HG02588 (cell line): ENCODE data around the gene RBMS1.
A peak's percentile ranks its signal among the peaks of the same experiment; 100 is the strongest.

ENCODE experiments used
- ATAC-seq: cut with Tn5 transposase; IDR thresholded peaks from one replicate; pipeline ENCODE4 v1.9.1; 2021; ENCODE audit warnings: mild to moderate bottlenecking, moderate library complexity; ENCODE audit not compliant: unreplicated experiment

Gene RBMS1

GRCh38 chr2:160289126-160289525 is 204.5 kb downstream of the RBMS1 start:
- ATAC-seq = no peak

- ATAC-seq = no peak
Measured at GRCh38 chr2:160288324-160288723, 205.3 kb downstream of the RBMS1 start.

GRCh38 chr2:160287476-160287875 is 206.1 kb downstream of the RBMS1 start:
- no peak for ATAC-seq

GRCh38 chr2:160286551-160286950 is 207.1 kb downstream of the RBMS1 start:
- ATAC-seq = no peak

- ATAC-seq = no peak
Measured at GRCh38 chr2:160283675-160284074, 209.9 kb downstream of the RBMS1 start.

GRCh38 chr2:160282063-160282580 is 211.5 kb downstream of the RBMS1 start:
- no peak for ATAC-seq

- no peak for ATAC-seq
Measured at GRCh38 chr2:160281213-160281612, 212.4 kb downstream of the RBMS1 start.

GRCh38 chr2:160279813-160280465 is 213.7 kb downstream of the RBMS1 start:
- no peak for ATAC-seq

GRCh38 chr2:160278879-160279177 is 214.8 kb downstream of the RBMS1 start:
- no peak for ATAC-seq

GRCh38 chr2:160278101-160278878 is 215.3 kb downstream of the RBMS1 start:
- ATAC-seq = peak; percentile 84

GRCh38 chr2:160277151-160277550 is 216.5 kb downstream of the RBMS1 start:
- no peak for ATAC-seq

GRCh38 chr2:160275656-160276055 is 218.0 kb downstream of the RBMS1 start:
- no peak for ATAC-seq

- no peak for ATAC-seq
Measured at GRCh38 chr2:160271171-160272086, 222.2 kb downstream of the RBMS1 start.

- no peak for ATAC-seq
Measured at GRCh38 chr2:160270571-160271113, 223.0 kb downstream of the RBMS1 start.

GRCh38 chr2:160269803-160270570 is 223.6 kb downstream of the RBMS1 start:
- ATAC-seq = peak; percentile 84

- peak; percentile 7 for ATAC-seq
Measured at GRCh38 chr2:160269365-160269764, 224.2 kb downstream of the RBMS1 start.

GRCh38 chr2:160268151-160268781 is 225.3 kb downstream of the RBMS1 start:
- no peak for ATAC-seq

- no peak for ATAC-seq
Measured at GRCh38 chr2:160267692-160268091, 225.9 kb downstream of the RBMS1 start.

- ATAC-seq = no peak
Measured at GRCh38 chr2:160267022-160267421, 226.6 kb downstream of the RBMS1 start.

- ATAC-seq = peak; percentile 34
Measured at GRCh38 chr2:160266037-160266551, 227.5 kb downstream of the RBMS1 start.
